IMR-90 (cell line): ENCODE results near the gene PYGO2. TPM values are rescaled to one million over a fixed set of nuclear protein-coding genes. Genes with fewer than 3 reads are reported as not detected.

Source experiments
- ATAC-seq: fragments of 200-7000 bp; cut with Tn5 transposase; 2 replicates; pipeline ENCODE4 v1.9.1; 2020; ENCODE audit warnings: low read depth, mild to moderate bottlenecking, moderate library complexity
- BruUV-seq: library from RNA; stranded (reverse); fragments of 400-500 nt; replicated peaks from 2 replicates; lab custom pipeline; 2021; lab: Mats Ljungman, UMichigan
- CTCF ChIA-PET: fragments of 300-600 bp; formaldehyde crosslinking; extraction: SDS; loops from one replicate; lab custom pipeline; 2021; ENCODE audit warnings: antibody characterized with exemption; lab: Yijun Ruan, JAX
- POLR2A ChIA-PET: fragments of 300-600 bp; sonication (Branson Sonifier 250); formaldehyde crosslinking; loops from one replicate; lab custom pipeline; 2022; ENCODE audit warnings: antibody characterized with exemption; ENCODE audit not compliant: unreplicated experiment; lab: Charles Lee
- DNase-seq: peaks from one replicate; pipeline ENCODE4 v3.0.0; 2013
- H2AFZ ChIP-seq: replicated peaks from 2 replicates; pipeline ENCODE3; 2013; ENCODE audit warnings: low read length, mild to moderate bottlenecking; ENCODE audit not compliant: poor library complexity
- H2AK5ac ChIP-seq: 2 replicates; pipeline ENCODE4 v1.6.1; 2013; ENCODE audit warnings: low read depth, low read length, inconsistent platforms
- H2AK9ac ChIP-seq: replicated peaks from 2 replicates; pipeline ENCODE3; 2013; ENCODE audit warnings: mild to moderate bottlenecking, low read depth, low read length, moderate library complexity; ENCODE audit not compliant: poor library complexity
- H2BK120ac ChIP-seq: 2 replicates; pipeline ENCODE4 v1.6.1; 2013; ENCODE audit warnings: low read depth, low read length, inconsistent platforms
- H2BK15ac ChIP-seq: 3 replicates; pipeline ENCODE4 v1.6.1; 2013; ENCODE audit warnings: low read depth, low read length, inconsistent platforms
- H2BK20ac ChIP-seq: 2 replicates; pipeline ENCODE4 v1.6.1; 2013; ENCODE audit warnings: low read depth, mild to moderate bottlenecking, inconsistent platforms, low read length, moderate library complexity
- H2BK5ac ChIP-seq: 2 replicates; pipeline ENCODE4 v1.6.1; 2013; ENCODE audit warnings: mild to moderate bottlenecking, low read depth, low read length, inconsistent platforms; ENCODE audit not compliant: poor library complexity, severe bottlenecking
- H3K14ac ChIP-seq: replicated peaks from 2 replicates; pipeline ENCODE4 v1.6.1; 2013; ENCODE audit warnings: low read depth, low read length, inconsistent platforms
- H3K18ac ChIP-seq: 2 replicates; pipeline ENCODE4 v1.6.1; 2013; ENCODE audit warnings: low read depth, low read length, control low read depth
- H3K23ac ChIP-seq: 2 replicates; pipeline ENCODE4 v1.6.1; 2013; ENCODE audit warnings: low read depth, low read length, inconsistent platforms
- H3K27ac ChIP-seq: 2 replicates; pipeline ENCODE4 v1.5.1; 2013; ENCODE audit warnings: mild to moderate bottlenecking, control low read depth, low read length; ENCODE audit not compliant: insufficient read depth
- H3K27me3 ChIP-seq: 2 replicates; pipeline ENCODE4 v1.6.1; 2013; ENCODE audit warnings: low read length; ENCODE audit not compliant: control insufficient read depth, insufficient read depth
- H3K36me3 ChIP-seq: 2 replicates; pipeline ENCODE4 v1.6.1; 2013; ENCODE audit warnings: low read length, mixed read lengths; ENCODE audit not compliant: control insufficient read depth, insufficient read depth
- H3K4ac ChIP-seq: 2 replicates; pipeline ENCODE4 v1.6.1; 2013; ENCODE audit warnings: low read depth, low read length, inconsistent platforms
- H3K4me1 ChIP-seq: 2 replicates; pipeline ENCODE4 v1.6.1; 2013; ENCODE audit warnings: low read length, mixed read lengths; ENCODE audit not compliant: control insufficient read depth, insufficient read depth
- H3K4me2 ChIP-seq: 2 replicates; pipeline ENCODE4 v1.6.1; 2013; ENCODE audit warnings: low read depth, mild to moderate bottlenecking, control low read depth, low read length, moderate library complexity
- H3K4me3 ChIP-seq: 2 replicates; pipeline ENCODE4 v1.5.1; 2013; ENCODE audit warnings: low read depth, mild to moderate bottlenecking, control low read depth, low read length, moderate library complexity; ENCODE audit not compliant: insufficient read depth
- H3K56ac ChIP-seq: 2 replicates; pipeline ENCODE4 v1.6.1; 2013; ENCODE audit warnings: low read length, inconsistent platforms; ENCODE audit not compliant: insufficient read depth; ENCODE audit errors: extremely low read depth
- H3K79me1 ChIP-seq, 2 experiments: 2 replicates each; pipeline ENCODE4 v1.6.1; 2013; ENCODE audit warnings: low read length in 2 of 2, inconsistent platforms in 1 of 2, low read depth in 1 of 2
- H3K9ac ChIP-seq: 2 replicates; pipeline ENCODE4 v1.6.1; 2013; ENCODE audit warnings: low read depth, low read length, control low read depth
- H3K9me1 ChIP-seq: 2 replicates; pipeline ENCODE4 v1.6.1; 2013; ENCODE audit warnings: low read length, inconsistent platforms; ENCODE audit not compliant: insufficient read depth
- H3K9me3 ChIP-seq: 2 replicates; pipeline ENCODE4 v1.6.1; 2013; ENCODE audit warnings: low read length; ENCODE audit not compliant: control insufficient read depth, insufficient read depth
- H4K20me1 ChIP-seq: 2 replicates; pipeline ENCODE4 v1.6.1; 2013; ENCODE audit warnings: low read length, inconsistent platforms; ENCODE audit not compliant: insufficient read depth
- H4K5ac ChIP-seq: 2 replicates; pipeline ENCODE4 v1.6.1; 2013; ENCODE audit warnings: mild to moderate bottlenecking, low read depth, low read length, control low read depth
- H4K8ac ChIP-seq, 2 experiments: 2 replicates each; pipeline ENCODE4 v1.6.1; 2013; ENCODE audit warnings: low read depth in 2 of 2, low read length in 2 of 2, control low read depth in 1 of 2, inconsistent platforms in 1 of 2
- H4K91ac ChIP-seq: 2 replicates; pipeline ENCODE4 v1.6.1; 2013; ENCODE audit warnings: low read depth, low read length, inconsistent platforms; ENCODE audit not compliant: insufficient read depth
- BHLHE40 ChIP-seq: fragments of 150-350 bp; IDR thresholded peaks from 2 replicates; pipeline ENCODE4 v1.6.1; 2016; ENCODE audit warnings: mild to moderate bottlenecking, low read depth, low read length
- CEBPB ChIP-seq: IDR thresholded peaks from 2 replicates; pipeline ENCODE4 v1.6.1; 2012; ENCODE audit warnings: low read depth, low read length, improper control_type of control experiment
- CHD1 ChIP-seq: IDR thresholded peaks from 2 replicates; pipeline ENCODE4 v1.6.1; 2012; ENCODE audit warnings: low read depth, low read length, improper control_type of control experiment
- FOS ChIP-seq: fragments of 150-350 bp; IDR thresholded peaks from 2 replicates; pipeline ENCODE4 v1.6.1; 2016; ENCODE audit warnings: low read depth, low read length
- MAFK ChIP-seq: IDR thresholded peaks from 2 replicates; pipeline ENCODE4 v1.6.1; 2012; ENCODE audit warnings: low read depth, low read length, improper control_type of control experiment
- MAZ ChIP-seq: IDR thresholded peaks from 2 replicates; pipeline ENCODE4 v1.6.1; 2012; ENCODE audit warnings: low read depth, mild to moderate bottlenecking, low read length, improper control_type of control experiment, moderate library complexity, borderline replicate concordance
- MXI1 ChIP-seq: IDR thresholded peaks from 2 replicates; pipeline ENCODE4 v1.6.1; 2012; ENCODE audit warnings: low read depth, mild to moderate bottlenecking, low read length, moderate library complexity, borderline replicate concordance
- NFE2L2 ChIP-seq: fragments of 150-350 bp; IDR thresholded peaks from 2 replicates; pipeline ENCODE4 v1.6.1; 2016; ENCODE audit warnings: low read depth, mild to moderate bottlenecking, low read length
- POLR2A ChIP-seq: IDR thresholded peaks from 2 replicates; pipeline ENCODE4 v1.6.1; 2012; ENCODE audit warnings: mild to moderate bottlenecking, low read depth, low read length
- RAD21 ChIP-seq: IDR thresholded peaks from 2 replicates; pipeline ENCODE4 v1.6.1; 2012; ENCODE audit warnings: low read length, improper control_type of control experiment
- RCOR1 ChIP-seq: IDR thresholded peaks from 2 replicates; pipeline ENCODE4 v1.6.1; 2012; ENCODE audit warnings: mild to moderate bottlenecking, low read length, improper control_type of control experiment; ENCODE audit not compliant: insufficient replicate concordance
- RFX5 ChIP-seq: IDR thresholded peaks from 2 replicates; pipeline ENCODE4 v1.8.0; 2012; ENCODE audit warnings: low read depth, mild to moderate bottlenecking, low read length, moderate library complexity
- SMC3 ChIP-seq: fragments of 150-350 bp; IDR thresholded peaks from 2 replicates; pipeline ENCODE4 v1.6.1; 2016; ENCODE audit warnings: low read depth, mild to moderate bottlenecking, antibody characterized with exemption, low read length, moderate library complexity
- WGBS, 2 experiments: methylation state at CpG; one replicate each; pipeline versions ENCODE4 v1.1.5 to v1.1.7; 2013; ENCODE audit warnings: missing lambda C conversion rate in 2 of 2; ENCODE audit not compliant: insufficient read length in 1 of 2; ENCODE audit errors: extremely low coverage in 2 of 2; 5-methylcytosine and 5-hydroxymethylcytosine counted together
- dilution Hi-C: fragments of 300-500 bp; cut with HindIII; formaldehyde crosslinking; loops from one replicate; pipeline ENCODE4 v1.14.3; 2018; ENCODE audit warnings: low sequenced_read_pairs; ENCODE audit not compliant: unreplicated experiment
- in situ Hi-C: fragments of 300-500 bp; cut with MboI; formaldehyde crosslinking; loops from 3 replicates; pipeline ENCODE4 v1.14.3; 2019; ENCODE audit warnings: low sequenced_read_pairs, inconsistent platforms, mixed read lengths
- intact Hi-C: fragments of 100-400 bp; cut with micrococcal nuclease; formaldehyde crosslinking; loops from 2 replicates; pipeline ENCODE4 v1.10.0; 2022
- polyA plus RNA-seq, 3 experiments: library from polyadenylated mRNA; depleted of rRNA; stranded (reverse); fragments of >200 nt; gene quantifications; 2 replicates each; pipeline ENCODE4 v1.2.3, GENCODE V29; 2012; ENCODE audit warnings: low replicate concordance in 1 of 3
- total RNA-seq: library from RNA; depleted of rRNA; stranded (reverse); fragments of >200 nt; gene quantifications from 2 replicates; pipeline ENCODE4 v1.2.3, GENCODE V29; 2012
- TF ChIP-seq, protein P1 (sequence below): fragments of 150-350 bp; IDR thresholded peaks from 2 replicates; pipeline ENCODE4 v1.6.1; 2017; ENCODE audit warnings: mild to moderate bottlenecking, antibody characterized with exemption, low read length, low read depth
- TF ChIP-seq, protein P2 (sequence below): conservative IDR thresholded peaks from 2 replicates; pipeline ENCODE4 v1.5.1; 2012; ENCODE audit warnings: mild to moderate bottlenecking, low read depth, low read length, improper control_type of control experiment

The PYGO2 gene
- total and polyA plus RNA-seq, 2 of the 4 experiments (the other 2 are of a cell fraction): 5.4 to 14.8 TPM

DNA sequence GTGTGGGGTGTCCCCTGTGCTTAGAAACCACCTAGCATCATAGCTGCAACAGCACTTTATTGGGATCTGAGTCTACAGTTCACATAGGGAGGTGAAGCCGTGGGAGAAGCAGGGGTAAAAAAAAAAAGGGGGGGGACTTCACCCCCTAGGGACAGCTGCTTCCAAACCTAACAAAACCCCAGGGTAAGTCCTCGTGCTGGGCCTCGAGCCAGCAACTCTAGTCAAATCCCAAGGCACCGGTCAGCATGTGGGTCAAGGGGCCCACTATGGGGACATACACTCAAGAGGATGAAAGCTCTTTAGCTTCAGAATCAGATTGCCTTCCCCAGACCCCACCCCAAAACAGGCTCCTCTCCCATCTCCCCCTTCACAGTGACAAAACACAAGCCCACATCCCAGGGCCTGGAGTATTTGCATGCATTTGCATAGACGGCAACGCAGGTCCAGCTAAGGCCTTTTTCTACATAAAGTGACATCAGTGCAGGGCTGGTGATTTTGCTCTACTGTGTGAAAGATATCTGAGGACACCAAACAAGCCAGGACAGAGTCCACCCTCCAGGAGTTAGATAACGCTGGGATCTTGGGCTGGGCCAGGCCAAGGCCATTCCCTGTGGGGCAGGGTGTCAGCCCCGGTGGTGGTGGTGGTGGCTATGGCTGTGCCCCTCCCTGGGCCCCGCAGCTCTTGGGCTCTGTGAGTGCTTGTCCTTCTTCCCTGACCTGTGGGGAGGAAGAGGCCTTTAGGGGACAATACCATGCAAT, 17.0 kb downstream of the PYGO2 start:
- no peak for ATAC-seq
- Histone ChIP-seq H3K79me1 (no peaks in the 10 kb centered on the region), H3K9me1 (no peaks in the 10 kb centered on the region; the same call in 1 of the 2 replicates), H3K23ac (no peak overlapping the region), H3K36me3 (peaks cover 36% of the 10 kb centered on the region), H3K9ac (no peak overlapping the region), H3K27ac (no peak overlapping the region), H3K4ac (no peak overlapping the region), H3K9me3 (no peaks in the 10 kb centered on the region), H2AFZ (no peak overlapping the region), H3K56ac (no peak overlapping the region), H2AK9ac (no peak overlapping the region), H3K4me3 (no peak overlapping the region), H3K18ac (no peak overlapping the region), H3K27me3 (no peaks in the 10 kb centered on the region), H2BK120ac (no peak overlapping the region), H2AK5ac (no peak overlapping the region), H4K20me1 (no peaks in the 10 kb centered on the region; the same call in 1 of the 2 replicates), H2BK15ac (no peak overlapping the region), H4K5ac (no peak overlapping the region), H3K4me2 (no peak overlapping the region), H3K14ac (no peak overlapping the region), H4K8ac (no peak overlapping the region), H4K91ac (no peak overlapping the region), H2BK20ac (no peak overlapping the region), H2BK5ac (no peak overlapping the region), H3K4me1 (no peaks in the 10 kb centered on the region; the same call in 1 of the 2 replicates)
- intact Hi-C loops (no loop called here), in situ Hi-C loops (no loop called here), dilution Hi-C loops (no loop called here)
- no peak for DNase-seq
- 12% methylated on average over 4 of the region's 9 CpGs; no CpG with 5 or more reads in 1 of the 2 experiments for WGBS, 2 experiments
- ChIA-PET CTCF (interaction anchor here (0.6 to 1.1 kb wide), 2 partner anchors 16 to 33 kb away, joined by 3 read pairs; partner anchors contain the start of gene PYGO2), POLR2A (interaction anchor here (0.5 kb wide), 1 partner anchor 386 kb away, joined by 8 read pairs; the partner anchor contains the start of gene UBE2Q1)
- TF ChIP-seq BHLHE40 (no peak), MAZ (no peak), SMC3 (no peak), MXI1 (no peak), POLR2A (no peak), CHD1 (no peak), RAD21 (no peak), NFE2L2 (no peak), CEBPB (no peak), RCOR1 (no peak), FOS (no peak), MAFK (no peak), RFX5 (no peak)
- TF ChIP-seq, protein P1, sequence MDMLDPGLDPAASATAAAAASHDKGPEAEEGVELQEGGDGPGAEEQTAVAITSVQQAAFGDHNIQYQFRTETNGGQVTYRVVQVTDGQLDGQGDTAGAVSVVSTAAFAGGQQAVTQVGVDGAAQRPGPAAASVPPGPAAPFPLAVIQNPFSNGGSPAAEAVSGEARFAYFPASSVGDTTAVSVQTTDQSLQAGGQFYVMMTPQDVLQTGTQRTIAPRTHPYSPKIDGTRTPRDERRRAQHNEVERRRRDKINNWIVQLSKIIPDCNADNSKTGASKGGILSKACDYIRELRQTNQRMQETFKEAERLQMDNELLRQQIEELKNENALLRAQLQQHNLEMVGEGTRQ: no peak
- TF ChIP-seq, protein P2, sequence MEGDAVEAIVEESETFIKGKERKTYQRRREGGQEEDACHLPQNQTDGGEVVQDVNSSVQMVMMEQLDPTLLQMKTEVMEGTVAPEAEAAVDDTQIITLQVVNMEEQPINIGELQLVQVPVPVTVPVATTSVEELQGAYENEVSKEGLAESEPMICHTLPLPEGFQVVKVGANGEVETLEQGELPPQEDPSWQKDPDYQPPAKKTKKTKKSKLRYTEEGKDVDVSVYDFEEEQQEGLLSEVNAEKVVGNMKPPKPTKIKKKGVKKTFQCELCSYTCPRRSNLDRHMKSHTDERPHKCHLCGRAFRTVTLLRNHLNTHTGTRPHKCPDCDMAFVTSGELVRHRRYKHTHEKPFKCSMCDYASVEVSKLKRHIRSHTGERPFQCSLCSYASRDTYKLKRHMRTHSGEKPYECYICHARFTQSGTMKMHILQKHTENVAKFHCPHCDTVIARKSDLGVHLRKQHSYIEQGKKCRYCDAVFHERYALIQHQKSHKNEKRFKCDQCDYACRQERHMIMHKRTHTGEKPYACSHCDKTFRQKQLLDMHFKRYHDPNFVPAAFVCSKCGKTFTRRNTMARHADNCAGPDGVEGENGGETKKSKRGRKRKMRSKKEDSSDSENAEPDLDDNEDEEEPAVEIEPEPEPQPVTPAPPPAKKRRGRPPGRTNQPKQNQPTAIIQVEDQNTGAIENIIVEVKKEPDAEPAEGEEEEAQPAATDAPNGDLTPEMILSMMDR: no peak
- no TSS peak for BruUV-seq
